Panc1 (cell line): ENCODE results near the gene TP53I11.

ENCODE experiments used
- CTCF ChIP-seq: fragments of 450-650 bp; IDR thresholded peaks from 2 replicates; pipeline ENCODE4 v1.5.1; 2017; ENCODE audit warnings: mild to moderate bottlenecking
- SIN3A ChIP-seq: IDR thresholded peaks from 2 replicates; pipeline ENCODE4 v1.6.1; 2012; ENCODE audit warnings: low read depth, mild to moderate bottlenecking, low read length, moderate library complexity, borderline replicate concordance; ENCODE audit not compliant: insufficient read depth
- TF ChIP-seq, protein P1 (sequence below), 2 experiments: IDR thresholded peaks; 2 replicates each; pipeline ENCODE4 v1.6.1; 2011 to 2012; ENCODE audit warnings: low read depth in 2 of 2, control low read depth in 1 of 2, low read length in 1 of 2, mild to moderate bottlenecking in 1 of 2, moderate library complexity in 1 of 2; ENCODE audit not compliant: insufficient read depth in 1 of 2

GRCh38 chr11:44940835-44941234 is 9.8 kb downstream of the TP53I11 start:
- TF ChIP-seq CTCF (no peak), SIN3A (no peak)
- TF ChIP-seq, protein P1, sequence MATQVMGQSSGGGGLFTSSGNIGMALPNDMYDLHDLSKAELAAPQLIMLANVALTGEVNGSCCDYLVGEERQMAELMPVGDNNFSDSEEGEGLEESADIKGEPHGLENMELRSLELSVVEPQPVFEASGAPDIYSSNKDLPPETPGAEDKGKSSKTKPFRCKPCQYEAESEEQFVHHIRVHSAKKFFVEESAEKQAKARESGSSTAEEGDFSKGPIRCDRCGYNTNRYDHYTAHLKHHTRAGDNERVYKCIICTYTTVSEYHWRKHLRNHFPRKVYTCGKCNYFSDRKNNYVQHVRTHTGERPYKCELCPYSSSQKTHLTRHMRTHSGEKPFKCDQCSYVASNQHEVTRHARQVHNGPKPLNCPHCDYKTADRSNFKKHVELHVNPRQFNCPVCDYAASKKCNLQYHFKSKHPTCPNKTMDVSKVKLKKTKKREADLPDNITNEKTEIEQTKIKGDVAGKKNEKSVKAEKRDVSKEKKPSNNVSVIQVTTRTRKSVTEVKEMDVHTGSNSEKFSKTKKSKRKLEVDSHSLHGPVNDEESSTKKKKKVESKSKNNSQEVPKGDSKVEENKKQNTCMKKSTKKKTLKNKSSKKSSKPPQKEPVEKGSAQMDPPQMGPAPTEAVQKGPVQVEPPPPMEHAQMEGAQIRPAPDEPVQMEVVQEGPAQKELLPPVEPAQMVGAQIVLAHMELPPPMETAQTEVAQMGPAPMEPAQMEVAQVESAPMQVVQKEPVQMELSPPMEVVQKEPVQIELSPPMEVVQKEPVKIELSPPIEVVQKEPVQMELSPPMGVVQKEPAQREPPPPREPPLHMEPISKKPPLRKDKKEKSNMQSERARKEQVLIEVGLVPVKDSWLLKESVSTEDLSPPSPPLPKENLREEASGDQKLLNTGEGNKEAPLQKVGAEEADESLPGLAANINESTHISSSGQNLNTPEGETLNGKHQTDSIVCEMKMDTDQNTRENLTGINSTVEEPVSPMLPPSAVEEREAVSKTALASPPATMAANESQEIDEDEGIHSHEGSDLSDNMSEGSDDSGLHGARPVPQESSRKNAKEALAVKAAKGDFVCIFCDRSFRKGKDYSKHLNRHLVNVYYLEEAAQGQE (IDR thresholded peaks at IDR 0.05; ENCODE audit: insufficient read depth in 1 of 2, low read depth in 2 of 2, low read length in 1 of 2) = no peak
